T-cell (primary cell): ENCODE results near the gene PLSCR1. TPM values are rescaled to one million over a fixed set of nuclear protein-coding genes. Genes with fewer than 3 reads are reported as not detected.

ENCODE experiments used
- ATAC-seq, 4 experiments: fragments of 200-7000 bp in 3 of 4; fragments of 150-1000 bp in 1 of 4; cut with Tn5 transposase; replicated peaks in 1 of 4; 1 replicate in 3 of 4; 2 replicates in 1 of 4; pipeline ENCODE4 v1.10.0; 2021; ENCODE audit warnings: moderate library complexity in 3 of 4, mild to moderate bottlenecking in 2 of 4, moderate number of reproducible peaks in 1 of 4
- CTCF ChIA-PET, 2 donors: fragments of 300-600 bp; sonication (Branson Sonifier 250); formaldehyde crosslinking; loops; one replicate each; lab custom pipeline; 2022; ENCODE audit warnings: antibody characterized with exemption in 2 of 2; lab: Charles Lee
- POLR2A ChIA-PET, 2 donors: fragments of 300-600 bp; sonication (Branson Sonifier 250); formaldehyde crosslinking; loops; one replicate each; lab custom pipeline; 2022; ENCODE audit warnings: antibody characterized with exemption in 2 of 2; lab: Charles Lee
- DNase-seq, 35 experiments: peaks; one replicate each; pipeline versions ENCODE4 v3.0.0 to v3.0.0-alpha.2; 2013 to 2023
- H3K27ac ChIP-seq: one replicate; pipeline ENCODE4 v1.5.1; 2013; ENCODE audit warnings: low read length
- H3K27me3 ChIP-seq, 2 experiments: replicated peaks in 1 of 2; 1 replicate in 1 of 2; 2 replicates in 1 of 2; pipeline versions ENCODE4 v1.6.1 to v1.7.0; 2013; ENCODE audit warnings: low read length in 1 of 2, mixed read lengths in 1 of 2; ENCODE audit not compliant: control insufficient read depth in 2 of 2, insufficient read depth in 2 of 2; ENCODE audit errors: extremely low read depth in 1 of 2
- H3K36me3 ChIP-seq, 2 donors: 1 replicate in 1 of 2; 2 replicates in 1 of 2; pipeline versions ENCODE4 v1.6.1 to v1.7.0; 2013; ENCODE audit warnings: low read length in 1 of 2; ENCODE audit not compliant: control insufficient read depth in 2 of 2, insufficient read depth in 1 of 2; ENCODE audit errors: extremely low read depth in 1 of 2
- H3K4me1 ChIP-seq, 2 experiments: 1 replicate in 1 of 2; 2 replicates in 1 of 2; pipeline versions ENCODE4 v1.6.1 to v1.7.0; 2013; ENCODE audit warnings: low read length in 2 of 2, mixed read lengths in 1 of 2; ENCODE audit not compliant: insufficient read depth in 2 of 2, control insufficient read depth in 1 of 2; ENCODE audit errors: extremely low read depth in 1 of 2
- H3K4me3 ChIP-seq, 2 donors: 1 replicate in 1 of 2; 2 replicates in 1 of 2; pipeline versions ENCODE4 v1.5.1 to v1.7.0; 2013; ENCODE audit warnings: mild to moderate bottlenecking in 2 of 2, low read length in 1 of 2, moderate library complexity in 1 of 2; ENCODE audit not compliant: control insufficient read depth in 1 of 2; ENCODE audit errors: extremely low read depth in 1 of 2
- H3K9me3 ChIP-seq: 2 replicates; pipeline ENCODE4 v1.7.0; 2013
- H3K27ac Mint-ChIP-seq, 2 donors: one replicate each; pipeline ENCODE4 v1.8.0; 2020 to 2021; ENCODE audit warnings: mild to moderate bottlenecking in 2 of 2, mixed read lengths in 2 of 2
- H3K27me3 Mint-ChIP-seq, 2 donors: one replicate each; pipeline ENCODE4 v1.8.0; 2021 to 2022; ENCODE audit warnings: mixed read lengths in 2 of 2
- H3K36me3 Mint-ChIP-seq: one replicate; pipeline ENCODE4 v1.8.0; 2021; ENCODE audit warnings: mixed read lengths
- H3K4me1 Mint-ChIP-seq, 3 donors: one replicate each; pipeline ENCODE4 v1.8.0; 2020 to 2022; ENCODE audit warnings: mixed read lengths in 3 of 3, mild to moderate bottlenecking in 1 of 3
- H3K4me3 Mint-ChIP-seq, 3 donors: one replicate each; pipeline ENCODE4 v1.8.0; 2020 to 2022; ENCODE audit warnings: mild to moderate bottlenecking in 3 of 3, mixed read lengths in 3 of 3, moderate library complexity in 3 of 3
- H3K9me3 Mint-ChIP-seq, 3 donors: one replicate each; pipeline ENCODE4 v1.8.0; 2020 to 2022; ENCODE audit warnings: mixed read lengths in 3 of 3
- WGBS: methylation state at CpG from one replicate; pipeline ENCODE4 v1.1.5; 2013; ENCODE audit warnings: missing lambda C conversion rate; ENCODE audit not compliant: insufficient coverage; 5-methylcytosine and 5-hydroxymethylcytosine counted together
- total RNA-seq, 35 experiments: library from RNA in 6 of 35; stranded (reverse) in 6 of 35; fragments of 120-200 nt in 1 of 35; gene quantifications; one replicate each; pipeline versions ENCODE4 v1.2.1 to v1.2.4 and lab custom pipeline; 2013 to 2026

Gene PLSCR1
- total RNA-seq, 5 donors from 2014 or later (not counting 1 experiment from before 2014, with no cell fraction given) = 13.5 to 23.0 (median 16.4) TPM

DNA sequence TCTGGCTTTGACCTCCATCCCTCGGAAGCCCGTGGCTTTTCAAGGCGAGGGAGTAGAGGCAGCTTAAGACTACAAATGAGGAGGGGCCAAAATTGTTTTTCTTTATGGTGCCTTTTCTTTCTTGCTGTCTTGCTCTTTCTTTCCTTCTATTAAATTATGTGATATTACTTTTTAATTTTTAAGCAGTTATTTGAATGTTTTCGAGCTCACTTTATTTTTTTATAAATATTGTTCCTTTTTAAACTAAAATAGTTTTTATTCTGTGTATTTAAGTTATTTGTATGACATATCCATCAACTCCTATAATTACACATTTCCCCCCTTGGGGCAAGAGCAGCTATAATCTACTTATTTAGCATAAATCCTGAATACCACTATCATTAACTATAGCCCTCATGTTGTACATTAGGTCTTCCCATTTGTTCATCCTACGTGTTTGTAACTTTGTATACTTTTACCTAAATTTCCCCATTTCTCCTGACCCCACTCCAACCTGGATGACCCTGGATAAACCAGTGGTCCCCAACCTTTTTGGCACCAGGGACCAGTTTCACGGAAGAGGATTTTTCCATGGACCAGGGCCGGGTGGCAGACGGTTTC lies 622 bp upstream of the PLSCR1 start:
- Mint-ChIP-seq H3K4me3 (peak overlapping the region; percentile 91 to 96 (median 92)), H3K4me1 (peaks cover 55 to 73% (median 63%) of the 10 kb centered on the region in 3 donors), H3K27me3 (no peaks in the 10 kb centered on the region), H3K36me3 (no peaks in the 10 kb centered on the region), H3K27ac (peak overlapping the region; percentile 85 to 93), H3K9me3 (no peaks in the 10 kb centered on the region)
- no peaks in the 10 kb centered on the region for H3K9me3 ChIP-seq
- peak overlapping the region; percentile 75 to 95 for H3K4me3 ChIP-seq
- H3K27ac ChIP-seq = peak overlapping the region; percentile 22
- ATAC-seq = peak in 1 of 4 experiments; percentile 8
- peaks cover 11 to 13% of the 10 kb centered on the region in 2 experiments for H3K4me1 ChIP-seq
- ChIA-PET POLR2A (interaction anchor here in 1 of 2 donors (0.6 kb wide), 1 partner anchor 23 kb away, joined by 3 read pairs; no protein-coding TSS in a partner anchor), CTCF (interaction anchor here in 1 of 2 donors (1.0 kb wide), 1 partner anchor 32 kb away, joined by 3 read pairs; no protein-coding TSS in a partner anchor)
- WGBS = 33% methylated on average over 3 of the region's 8 CpGs
- no peak for DNase-seq
- no peaks in the 10 kb centered on the region for H3K27me3 ChIP-seq
- H3K36me3 ChIP-seq = no peaks in the 10 kb centered on the region

DNA sequence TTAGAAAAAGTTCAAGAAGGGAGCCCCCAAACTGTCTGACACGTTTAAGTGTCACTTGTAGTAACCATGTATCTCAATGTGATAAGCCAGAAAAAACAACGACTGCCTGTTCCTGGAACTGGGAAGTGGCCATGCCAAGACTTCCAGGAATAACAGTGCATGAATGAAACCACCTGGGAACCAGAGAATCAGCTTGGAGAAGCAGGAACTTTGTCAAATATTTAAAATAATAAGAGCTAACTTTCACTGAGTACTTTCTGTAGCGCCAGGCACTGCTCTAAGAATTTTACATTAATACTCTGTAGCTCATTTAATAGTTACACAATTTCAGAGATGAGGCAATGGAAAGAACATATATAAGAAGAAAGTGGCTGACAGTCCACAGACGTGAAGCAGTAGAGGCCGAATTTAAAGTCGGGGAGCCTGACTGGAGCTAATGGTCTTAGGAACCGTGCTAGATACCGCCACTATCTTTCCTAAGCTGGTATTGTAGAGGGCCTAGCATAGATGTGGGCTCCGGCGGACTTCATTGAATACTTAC lies 876 bp downstream of the PLSCR1 start:
- no peaks in the 10 kb centered on the region for H3K9me3 ChIP-seq
- H3K4me1 ChIP-seq = peaks cover 11 to 13% of the 10 kb centered on the region in 2 experiments
- H3K36me3 Mint-ChIP-seq = peaks cover 4% of the 10 kb centered on the region
- ATAC-seq (peak in 3 of 4 experiments; percentile 15 to 21 (median 18)), DNase-seq (peak in 1 of 35 experiments; percentile 3)
- H3K27ac Mint-ChIP-seq = peak overlapping the region; percentile 53 to 93
- H3K36me3 ChIP-seq = peaks cover 2 to 5% of the 10 kb centered on the region in 2 donors
- H3K4me1 Mint-ChIP-seq = peaks cover 49 to 73% (median 68%) of the 10 kb centered on the region in 3 donors
- WGBS = 0% methylated on average over 2 of the region's 10 CpGs
- H3K4me3 Mint-ChIP-seq = peak overlapping the region; percentile 91 to 96 (median 92)
- peak overlapping the region; percentile 22 for H3K27ac ChIP-seq
- peak overlapping the region; percentile 75 to 95 for H3K4me3 ChIP-seq
- POLR2A ChIA-PET = no interaction called here
- no peaks in the 10 kb centered on the region for H3K9me3 Mint-ChIP-seq
- H3K27me3 Mint-ChIP-seq = no peaks in the 10 kb centered on the region
- H3K27me3 ChIP-seq = no peaks in the 10 kb centered on the region
- CTCF ChIA-PET = no interaction called here

DNA sequence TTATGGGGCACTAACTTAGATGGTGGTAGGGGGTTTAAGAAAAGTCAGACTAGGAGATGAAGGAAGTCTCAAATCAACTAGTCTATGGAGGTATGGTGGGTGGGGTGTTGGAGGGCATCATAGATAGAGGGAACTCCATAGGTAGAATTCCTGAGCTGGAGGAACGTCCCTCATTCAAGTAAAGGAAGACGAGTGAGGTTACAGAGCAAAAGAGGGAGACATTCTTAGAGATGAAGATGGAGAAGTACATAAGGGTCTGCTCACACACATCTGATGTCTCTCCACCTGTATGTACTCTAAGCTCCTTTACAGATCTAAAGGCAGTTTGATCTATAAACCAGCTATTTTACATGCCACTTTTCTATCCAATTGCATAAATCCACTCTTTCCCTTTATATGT lies 1.4 kb downstream of the PLSCR1 start:
- H3K27me3 Mint-ChIP-seq = no peaks in the 10 kb centered on the region
- ChIA-PET CTCF (no interaction called here), POLR2A (no interaction called here)
- peaks cover 49 to 73% (median 69%) of the 10 kb centered on the region in 3 donors for H3K4me1 Mint-ChIP-seq
- no CpG with 5 or more reads among the region's 2 CpGs for WGBS
- H3K36me3 Mint-ChIP-seq = peaks cover 4% of the 10 kb centered on the region
- Histone ChIP-seq H3K27me3 (no peaks in the 10 kb centered on the region), H3K4me1 (peaks cover 11 to 13% of the 10 kb centered on the region in 2 experiments), H3K27ac (no peak overlapping the region), H3K36me3 (peaks cover 2 to 5% of the 10 kb centered on the region in 2 donors), H3K9me3 (no peaks in the 10 kb centered on the region), H3K4me3 (peak overlapping the region; percentile 75 to 95)
- DNase-seq = no peak
- peak overlapping the region; percentile 91 to 96 (median 92) for H3K4me3 Mint-ChIP-seq
- H3K27ac Mint-ChIP-seq = no peak overlapping the region
- H3K9me3 Mint-ChIP-seq = no peaks in the 10 kb centered on the region
- no peak for ATAC-seq

DNA sequence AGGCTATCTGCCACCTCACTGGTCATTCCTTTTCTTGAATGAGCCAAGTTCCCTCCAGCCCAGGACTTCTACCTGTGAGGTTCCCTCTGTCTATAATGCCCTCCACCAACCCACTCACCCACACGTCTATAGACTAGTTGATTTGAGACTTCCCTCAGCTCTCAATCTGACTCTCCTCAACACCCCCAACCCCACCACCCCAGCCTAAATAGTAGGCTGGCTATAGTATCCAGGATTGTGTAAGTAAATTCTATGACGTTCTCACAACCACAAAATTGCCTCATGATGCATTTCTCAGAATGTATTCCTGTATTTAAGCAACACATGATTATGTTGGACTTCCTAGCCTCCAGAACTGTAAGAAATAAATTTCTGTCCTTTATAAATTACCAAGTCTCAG lies 2.2 kb downstream of the PLSCR1 start:
- H3K27ac Mint-ChIP-seq = no peak overlapping the region
- no peak for ATAC-seq
- no CpG with 5 or more reads among the region's 2 CpGs for WGBS
- ChIA-PET CTCF (no interaction called here), POLR2A (no interaction called here)
- peak in 1 of 35 experiments; percentile 5 for DNase-seq
- H3K27ac ChIP-seq = no peak overlapping the region
- peaks cover 11 to 13% of the 10 kb centered on the region in 2 experiments for H3K4me1 ChIP-seq
- H3K4me1 Mint-ChIP-seq = peaks cover 46 to 70% (median 69%) of the 10 kb centered on the region in 3 donors
- peaks cover 9% of the 10 kb centered on the region for H3K36me3 Mint-ChIP-seq
- no peaks in the 10 kb centered on the region for H3K27me3 ChIP-seq
- no peaks in the 10 kb centered on the region for H3K27me3 Mint-ChIP-seq
- H3K4me3 Mint-ChIP-seq = peak overlapping the region; percentile 48 to 96 (median 91)
- no peaks in the 10 kb centered on the region for H3K9me3 ChIP-seq
- H3K9me3 Mint-ChIP-seq = no peaks in the 10 kb centered on the region
- peaks cover 2 to 5% of the 10 kb centered on the region in 2 donors for H3K36me3 ChIP-seq
- no peak overlapping the region for H3K4me3 ChIP-seq

DNA sequence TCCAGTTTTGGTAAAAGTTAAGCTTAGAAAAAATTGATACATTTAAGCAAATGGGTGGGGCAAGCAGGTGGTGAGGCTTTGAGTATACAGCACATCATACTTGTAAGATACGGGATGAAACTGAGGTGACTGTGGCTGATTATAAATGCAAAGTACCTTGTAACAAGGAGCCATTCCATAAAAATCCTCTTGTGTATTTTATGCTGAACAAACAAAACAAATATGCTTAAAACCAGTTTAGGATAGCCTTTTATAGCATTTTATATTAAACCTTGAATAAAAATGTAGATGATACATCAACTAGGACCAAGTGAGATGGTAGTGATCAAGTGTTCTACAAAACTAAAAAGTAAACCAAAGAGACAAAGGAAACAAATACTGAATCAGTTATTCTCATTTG lies 3.4 kb downstream of the PLSCR1 start:
- Mint-ChIP-seq H3K4me3 (peak overlapping the region; percentile 10 to 96 (median 41)), H3K36me3 (peaks cover 15% of the 10 kb centered on the region), H3K27me3 (no peaks in the 10 kb centered on the region), H3K27ac (no peak overlapping the region), H3K4me1 (peaks cover 34 to 69% (median 67%) of the 10 kb centered on the region in 3 donors), H3K9me3 (no peaks in the 10 kb centered on the region)
- Histone ChIP-seq H3K4me3 (no peak overlapping the region), H3K9me3 (no peaks in the 10 kb centered on the region), H3K4me1 (peaks cover 11 to 13% of the 10 kb centered on the region in 2 experiments), H3K36me3 (peaks cover 2 to 5% of the 10 kb centered on the region in 2 donors), H3K27ac (no peak overlapping the region), H3K27me3 (no peaks in the 10 kb centered on the region)
- ChIA-PET CTCF (interaction anchor here in 1 of 2 donors (0.6 kb wide), 1 partner anchor 330 kb away, joined by 3 read pairs; no protein-coding TSS in a partner anchor), POLR2A (no interaction called here)
- WGBS = no CpG with 5 or more reads among the region's 1 CpG
- ATAC-seq (no peak), DNase-seq (no peak)

DNA sequence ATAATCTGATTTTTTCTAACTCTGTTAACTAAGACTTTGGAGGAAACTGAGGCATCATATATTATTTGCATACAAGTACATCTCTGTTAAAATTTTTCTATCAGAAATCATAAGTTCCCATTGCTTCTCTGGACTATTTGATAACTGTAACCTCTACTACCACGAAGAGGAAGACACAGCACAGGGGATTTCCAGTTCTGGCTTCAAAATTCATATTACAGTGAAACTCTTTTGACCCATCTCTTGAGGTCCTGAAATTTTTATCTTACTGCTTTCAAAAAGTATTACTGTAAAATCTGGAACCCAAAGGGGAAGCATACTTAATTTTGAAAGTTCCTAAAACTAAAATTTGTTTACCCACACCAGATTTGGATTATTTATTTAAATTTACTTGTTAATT lies 4.2 kb downstream of the PLSCR1 start:
- DNase-seq = no peak
- Mint-ChIP-seq H3K27ac (no peak overlapping the region), H3K27me3 (no peaks in the 10 kb centered on the region), H3K4me3 (peak overlapping the region in 1 of 3 donors; percentile 41), H3K9me3 (no peaks in the 10 kb centered on the region), H3K36me3 (peaks cover 15% of the 10 kb centered on the region), H3K4me1 (peaks cover 35 to 66% (median 64%) of the 10 kb centered on the region in 3 donors)
- 10% methylated on average over 1 of the region's 1 CpG for WGBS
- no peak overlapping the region for H3K4me3 ChIP-seq
- H3K9me3 ChIP-seq = no peaks in the 10 kb centered on the region
- no peaks in the 10 kb centered on the region for H3K27me3 ChIP-seq
- peaks cover 2 to 5% of the 10 kb centered on the region in 2 donors for H3K36me3 ChIP-seq
- H3K4me1 ChIP-seq = peaks cover 11 to 13% of the 10 kb centered on the region in 2 experiments
- no peak overlapping the region for H3K27ac ChIP-seq
- CTCF ChIA-PET = no interaction called here
- no peak for ATAC-seq
- POLR2A ChIA-PET = no interaction called here
